Measurements from ENCODE around the gene FOXN1.

The FOXN1 gene

DNA sequence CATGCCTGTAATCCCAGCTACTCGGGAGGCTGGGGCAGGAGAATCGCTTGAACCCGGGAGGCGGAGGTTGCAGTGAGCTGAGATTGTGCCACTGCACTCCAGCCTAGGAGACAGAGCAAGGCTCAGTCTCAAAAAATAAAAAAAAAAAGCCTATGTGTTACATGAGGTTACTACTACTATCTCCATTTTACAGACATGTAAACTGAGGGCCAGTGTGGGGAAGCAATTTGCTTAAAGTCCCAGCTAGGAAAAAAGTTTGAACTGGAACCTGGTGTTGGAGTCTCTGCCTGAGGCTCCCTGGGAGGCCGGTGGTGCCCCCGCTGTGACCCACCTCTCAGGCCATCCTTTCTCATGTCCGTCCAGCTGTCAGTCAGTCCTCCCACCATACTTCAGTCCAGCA lies 28.2 kb upstream of the FOXN1 start:
- no peak for DNase-seq (ENCODE audit: low read depth, low spot score)

GRCh38 chr17:28478712-28479615 lies 27.2 kb upstream of the FOXN1 start:
- DNase-seq (ENCODE audit: low read depth, low spot score) = no peak

DNA sequence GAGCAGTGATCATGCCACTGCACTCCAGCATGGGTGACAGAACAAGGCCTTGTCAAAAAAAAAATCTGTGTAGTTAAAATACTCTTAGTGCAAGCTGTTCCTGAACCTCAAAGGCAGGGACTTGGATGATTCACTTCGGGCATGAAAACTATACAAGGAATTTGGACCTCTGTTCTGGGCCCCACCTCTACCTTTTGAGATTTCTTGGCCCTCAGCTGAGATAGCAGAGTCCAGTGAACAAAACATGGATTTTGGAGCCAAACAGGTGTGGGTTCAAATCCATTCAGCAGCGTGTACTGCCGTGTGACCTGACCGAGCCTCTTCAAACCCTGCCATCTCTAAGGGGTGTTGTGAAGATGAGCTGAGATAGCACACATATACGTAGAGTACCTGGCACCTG lies 25.9 kb upstream of the FOXN1 start:
- no peak for DNase-seq (ENCODE audit: low read depth, low spot score)

GRCh38 chr17:28480799-28481571 lies 25.2 kb upstream of the FOXN1 start:
- no peak for DNase-seq (ENCODE audit: low read depth, low spot score)

- no peak for DNase-seq (ENCODE audit: low read depth, low spot score)
These were observed 23.5 kb upstream of the FOXN1 start for GRCh38 chr17:28482551-28483199.

GRCh38 chr17:28484296-28484695 lies 21.9 kb upstream of the FOXN1 start:
- no peak for DNase-seq (ENCODE audit: low read depth, low spot score)

DNA sequence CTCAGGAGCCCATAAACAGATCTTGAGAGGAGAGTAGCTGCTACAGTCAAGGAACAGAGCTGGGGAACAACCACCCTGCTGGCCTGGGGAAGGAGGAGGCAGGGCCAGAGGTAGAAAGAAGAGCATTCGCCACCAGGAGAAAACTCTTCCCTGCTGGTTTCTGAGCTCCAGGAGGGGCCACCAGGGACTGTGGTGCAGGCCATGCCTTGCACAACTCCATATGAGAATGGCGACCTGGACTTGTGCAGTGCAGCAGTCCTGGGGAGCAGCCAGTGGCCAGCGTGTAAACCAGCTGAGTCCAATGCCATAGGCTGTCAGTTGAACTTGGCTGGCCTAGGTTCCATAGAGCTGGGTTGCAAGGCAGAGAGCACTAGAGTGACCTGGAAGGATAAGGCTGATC lies 21.1 kb upstream of the FOXN1 start:
- DNase-seq (ENCODE audit: low read depth, low spot score) = no peak

DNA sequence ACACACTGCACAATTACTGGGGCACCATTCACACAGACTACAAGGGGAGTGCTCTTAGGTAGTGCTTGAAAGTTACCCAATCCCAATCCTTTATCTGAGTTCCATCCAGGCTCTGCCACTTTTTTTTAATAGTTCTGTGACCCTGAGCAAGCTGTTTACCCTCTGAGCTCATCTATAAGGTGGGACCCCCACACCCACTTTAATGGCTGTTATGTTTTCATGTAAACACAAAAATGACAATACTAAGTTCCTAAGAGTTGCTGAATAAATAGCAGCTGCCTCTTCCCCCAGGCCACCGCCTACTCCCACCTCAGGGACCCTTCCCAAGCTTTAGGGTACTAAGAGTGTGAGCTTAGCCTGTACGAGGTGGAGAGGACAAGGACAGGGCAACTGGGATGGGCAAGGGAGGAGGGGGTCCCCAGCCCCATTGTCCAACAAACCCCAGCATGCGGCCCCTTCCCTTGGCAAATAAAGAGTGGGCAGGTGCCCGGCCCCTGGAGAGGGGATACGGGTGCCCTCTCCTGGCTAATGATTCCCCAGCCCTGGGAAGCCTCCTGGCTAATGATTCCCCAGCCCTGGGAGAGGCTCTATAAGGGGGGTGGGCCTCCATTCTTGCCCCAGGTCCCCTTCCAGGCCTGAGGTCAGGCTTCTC lies 18.1 kb upstream of the FOXN1 start:
- no peak for DNase-seq (ENCODE audit: low read depth, low spot score)

GRCh38 chr17:28488533-28489276 lies 17.4 kb upstream of the FOXN1 start:
- no peak for DNase-seq (ENCODE audit: low read depth, low spot score)

DNA sequence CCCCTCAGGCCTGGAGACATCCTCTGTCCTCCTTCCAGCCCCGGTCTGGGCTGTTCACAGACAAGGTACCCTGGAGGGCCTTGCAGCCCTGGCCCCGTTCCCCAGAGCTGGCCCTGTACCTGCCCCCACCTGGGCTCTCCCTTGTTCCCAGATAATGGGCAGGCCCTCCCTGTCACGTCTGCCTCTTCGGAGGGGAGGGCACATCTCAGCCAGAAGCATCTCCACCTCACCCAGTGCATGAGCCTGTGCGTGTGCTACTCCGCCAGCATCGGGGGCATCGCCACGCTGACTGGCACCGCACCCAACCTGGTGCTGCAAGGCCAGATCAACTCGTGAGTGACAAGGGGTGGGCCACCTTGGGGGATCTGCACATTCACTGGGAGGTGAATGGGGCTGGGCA lies 14.9 kb upstream of the FOXN1 start:
- DNase-seq (ENCODE audit: low read depth, low spot score) = no peak

GRCh38 chr17:28491860-28492259 lies 14.3 kb upstream of the FOXN1 start:
- no peak for DNase-seq (ENCODE audit: low read depth, low spot score)

- no peak for DNase-seq (ENCODE audit: low read depth, low spot score)
These were observed 13.5 kb upstream of the FOXN1 start for GRCh38 chr17:28492352-28493310.

- no peak for DNase-seq (ENCODE audit: low read depth, low spot score)
These were observed 12.7 kb upstream of the FOXN1 start for GRCh38 chr17:28493460-28493859.

- peak; percentile 33 for DNase-seq (ENCODE audit: low read depth, low spot score)
These were observed 11.5 kb upstream of the FOXN1 start for GRCh38 chr17:28494445-28495188.

GRCh38 chr17:28495635-28496034 lies 10.5 kb upstream of the FOXN1 start:
- no peak for DNase-seq (ENCODE audit: low read depth, low spot score)

DNA sequence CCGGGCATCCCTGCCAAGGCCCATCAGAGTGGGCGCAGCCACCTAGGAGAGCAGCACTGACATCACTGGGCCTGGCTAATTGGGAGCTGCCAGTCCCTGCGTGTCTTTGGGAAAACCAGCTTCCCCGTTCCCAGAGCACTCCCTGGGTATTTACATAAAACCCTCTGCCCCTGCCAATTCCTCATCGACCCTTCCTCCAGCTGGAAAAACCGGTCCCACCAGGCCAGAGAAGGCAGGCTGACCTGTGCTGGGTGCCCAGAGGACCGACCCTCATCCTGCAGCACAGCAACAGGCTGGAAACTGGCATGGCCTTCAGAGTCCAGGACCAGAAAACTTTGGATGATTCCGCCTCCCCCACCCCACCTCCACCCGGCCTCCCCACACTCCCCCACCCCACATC lies 8.2 kb upstream of the FOXN1 start:
- peak; percentile 35 for DNase-seq (ENCODE audit: low read depth, low spot score)

- no peak for DNase-seq (ENCODE audit: low read depth, low spot score)
These were observed 7.3 kb upstream of the FOXN1 start for GRCh38 chr17:28498652-28499363.

GRCh38 chr17:28499364-28499664 lies 6.8 kb upstream of the FOXN1 start:
- DNase-seq (ENCODE audit: low read depth, low spot score) = no peak

All from iPS DF 19.7 (cell line).